Measurements from ENCODE around the gene SYNPR. TPM values are rescaled to one million over a fixed set of nuclear protein-coding genes. Genes with fewer than 3 reads are reported as not detected.
A peak's percentile ranks its signal among the peaks of the same experiment; 100 is the strongest.

SYNPR gene
- polyA plus RNA-seq, 1 experiment, result not detected

- ChIA-PET POLR2A (no interaction called here), CTCF (no interaction called here)
- Histone ChIP-seq H3K4me3 (ENCODE audit: low read depth, low read length) (no peak overlapping the region), H3K27me3 (ENCODE audit: control insufficient read depth, insufficient read depth, low read length) (no peaks in the 10 kb centered on the region), H3K36me3 (ENCODE audit: control insufficient read depth, insufficient read depth, low read length) (no peaks in the 10 kb centered on the region)
- no peak for TF ChIP-seq CTCF (IDR thresholded peaks at IDR 0.05; ENCODE audit: insufficient read depth, low read depth, low read length)
- no peak for DNase-seq (ENCODE audit: low read depth)
These were observed 339.3 kb downstream of the SYNPR start for GRCh38 chr3:63617391-63617790.

GRCh38 chr3:63624941-63625560 lies 346.9 kb downstream of the SYNPR start:
- H3K4me3 ChIP-seq (ENCODE audit: low read depth, low read length), result no peak overlapping the region
- H3K36me3 ChIP-seq (ENCODE audit: control insufficient read depth, insufficient read depth, low read length), result no peaks in the 10 kb centered on the region
- CTCF ChIA-PET, result interaction anchor here (0.6 to 1.3 kb wide), 3 partner anchors 10 to 276 kb away, joined by 3 to 4 read pairs (median 4); no protein-coding TSS in a partner anchor
- peak; percentile 72 for DNase-seq (ENCODE audit: low read depth)
- POLR2A ChIA-PET, result no interaction called here
- no peak for TF ChIP-seq CTCF (IDR thresholded peaks at IDR 0.05; ENCODE audit: insufficient read depth, low read depth, low read length)
- H3K27me3 ChIP-seq (ENCODE audit: control insufficient read depth, insufficient read depth, low read length), result no peaks in the 10 kb centered on the region

GRCh38 chr3:63631670-63632069 lies 353.6 kb downstream of the SYNPR start:
- no peaks in the 10 kb centered on the region for H3K27me3 ChIP-seq (ENCODE audit: control insufficient read depth, insufficient read depth, low read length)
- POLR2A ChIA-PET, result no interaction called here
- CTCF ChIA-PET, result no interaction called here
- TF ChIP-seq CTCF (IDR thresholded peaks at IDR 0.05; ENCODE audit: insufficient read depth, low read depth, low read length), result no peak
- no peak for DNase-seq (ENCODE audit: low read depth)
- no peak overlapping the region for H3K4me3 ChIP-seq (ENCODE audit: low read depth, low read length)
- no peaks in the 10 kb centered on the region for H3K36me3 ChIP-seq (ENCODE audit: control insufficient read depth, insufficient read depth, low read length)

GRCh38 chr3:63635186-63635585 lies 357.1 kb downstream of the SYNPR start:
- ChIA-PET POLR2A (no interaction called here), CTCF (no interaction called here)
- no peak overlapping the region for H3K4me3 ChIP-seq (ENCODE audit: low read depth, low read length)
- DNase-seq (ENCODE audit: low read depth), result no peak
- TF ChIP-seq CTCF (IDR thresholded peaks at IDR 0.05; ENCODE audit: insufficient read depth, low read depth, low read length), result no peak
- H3K36me3 ChIP-seq (ENCODE audit: control insufficient read depth, insufficient read depth, low read length), result no peaks in the 10 kb centered on the region
- H3K27me3 ChIP-seq (ENCODE audit: control insufficient read depth, insufficient read depth, low read length), result no peaks in the 10 kb centered on the region

DNA sequence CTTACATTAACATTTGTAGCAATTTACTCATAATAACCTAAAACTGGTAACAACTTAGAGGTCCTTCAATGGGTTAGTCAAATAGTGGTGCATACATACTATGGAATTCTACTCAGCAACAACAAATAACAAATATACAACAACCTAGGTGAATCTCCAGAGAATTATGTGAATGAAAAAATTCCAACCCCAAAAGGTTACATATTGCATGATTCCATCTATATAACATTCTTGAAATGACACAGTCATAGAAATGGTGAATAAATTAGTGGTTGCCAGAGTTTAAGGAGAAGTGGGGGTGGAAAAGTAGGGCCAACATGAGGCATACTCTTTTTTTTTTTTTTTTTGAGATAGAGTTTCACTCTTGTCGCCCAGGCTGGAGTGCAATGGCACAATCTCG lies 361.7 kb downstream of the SYNPR start:
- ChIA-PET POLR2A (no interaction called here), CTCF (no interaction called here)
- Histone ChIP-seq H3K36me3 (ENCODE audit: control insufficient read depth, insufficient read depth, low read length) (no peaks in the 10 kb centered on the region), H3K27me3 (ENCODE audit: control insufficient read depth, insufficient read depth, low read length) (peaks cover 4% of the 10 kb centered on the region; the same call in 1 of the 2 replicates), H3K4me3 (ENCODE audit: low read depth, low read length) (no peak overlapping the region)
- no peak for TF ChIP-seq CTCF (IDR thresholded peaks at IDR 0.05; ENCODE audit: insufficient read depth, low read depth, low read length)
- DNase-seq (ENCODE audit: low read depth), result no peak
